NCI-H345 treated with DMSO at 0.1 percent for 48 hours (cell line): Measurements from ENCODE around the gene EFCAB12.
"Not testable (repeated sequence)": the region's sequence is repeated elsewhere in the genome, so short reads cannot be mapped to it uniquely, and the experiment has no call there.

Source experiments
- DNase-seq: peaks from one replicate; lab custom pipeline; 2025; ENCODE audit not compliant: unreplicated experiment; lab: John Stamatoyannopoulos, UW

EFCAB12 gene

DNA sequence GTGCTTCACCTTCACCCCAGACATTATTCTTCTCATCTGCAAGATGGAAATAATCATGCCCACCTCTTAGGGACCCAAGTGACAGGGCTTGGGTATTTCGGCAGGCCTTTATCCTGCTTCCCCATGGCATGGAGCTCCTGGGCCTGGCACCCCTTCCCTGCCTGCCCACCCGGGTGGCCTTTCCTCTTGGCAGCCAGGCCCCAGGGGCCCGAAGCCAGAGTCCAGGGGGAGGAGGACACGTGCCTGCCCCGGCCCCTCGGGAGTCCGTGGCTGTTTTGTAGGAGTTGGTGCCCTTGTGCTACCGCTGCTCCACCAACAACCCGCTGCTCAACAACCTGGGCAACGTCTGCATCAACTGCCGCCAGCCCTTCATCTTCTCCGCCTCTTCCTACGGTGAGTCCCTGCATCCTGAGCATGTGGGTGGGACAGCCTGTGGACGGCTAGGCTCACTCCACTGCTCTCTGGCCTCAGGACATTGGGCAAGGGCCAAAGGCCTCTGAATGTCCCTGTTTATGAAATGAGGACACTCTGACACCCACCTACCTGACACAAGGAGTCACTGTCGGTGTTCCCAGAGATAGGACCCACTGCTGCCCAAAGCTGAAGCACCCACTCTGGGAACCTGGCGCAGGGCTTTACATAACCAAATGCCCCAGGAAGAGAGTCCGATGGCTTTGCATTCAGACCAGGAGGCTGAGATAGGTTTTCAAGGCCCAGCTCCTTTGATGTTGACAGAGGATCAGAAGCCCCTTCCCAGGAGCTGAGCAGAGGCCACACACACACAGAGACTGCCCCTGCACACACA is 34.5 kb downstream of the EFCAB12 start:
- DNase-seq, result not testable (repeated sequence)

DNA sequence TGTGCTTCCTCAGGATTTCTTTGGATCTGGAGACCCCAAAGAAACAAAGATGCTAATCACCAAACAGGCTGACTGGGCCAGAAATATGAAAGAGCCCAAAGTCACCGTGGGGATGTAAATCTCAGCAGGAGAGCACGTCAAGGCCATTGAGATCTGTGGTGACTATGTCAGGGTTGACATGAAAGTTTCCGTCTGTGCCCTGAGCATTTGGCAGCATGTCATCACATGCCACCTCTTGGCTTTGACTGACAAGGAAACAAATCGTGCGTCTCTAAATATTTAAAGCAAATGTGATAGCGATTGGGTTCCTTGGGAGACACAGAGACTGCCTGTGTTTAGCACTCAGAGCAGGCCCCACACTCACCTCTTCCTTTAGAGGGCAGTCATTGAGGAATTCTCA is 35.2 kb downstream of the EFCAB12 start:
- no peak for DNase-seq

DNA sequence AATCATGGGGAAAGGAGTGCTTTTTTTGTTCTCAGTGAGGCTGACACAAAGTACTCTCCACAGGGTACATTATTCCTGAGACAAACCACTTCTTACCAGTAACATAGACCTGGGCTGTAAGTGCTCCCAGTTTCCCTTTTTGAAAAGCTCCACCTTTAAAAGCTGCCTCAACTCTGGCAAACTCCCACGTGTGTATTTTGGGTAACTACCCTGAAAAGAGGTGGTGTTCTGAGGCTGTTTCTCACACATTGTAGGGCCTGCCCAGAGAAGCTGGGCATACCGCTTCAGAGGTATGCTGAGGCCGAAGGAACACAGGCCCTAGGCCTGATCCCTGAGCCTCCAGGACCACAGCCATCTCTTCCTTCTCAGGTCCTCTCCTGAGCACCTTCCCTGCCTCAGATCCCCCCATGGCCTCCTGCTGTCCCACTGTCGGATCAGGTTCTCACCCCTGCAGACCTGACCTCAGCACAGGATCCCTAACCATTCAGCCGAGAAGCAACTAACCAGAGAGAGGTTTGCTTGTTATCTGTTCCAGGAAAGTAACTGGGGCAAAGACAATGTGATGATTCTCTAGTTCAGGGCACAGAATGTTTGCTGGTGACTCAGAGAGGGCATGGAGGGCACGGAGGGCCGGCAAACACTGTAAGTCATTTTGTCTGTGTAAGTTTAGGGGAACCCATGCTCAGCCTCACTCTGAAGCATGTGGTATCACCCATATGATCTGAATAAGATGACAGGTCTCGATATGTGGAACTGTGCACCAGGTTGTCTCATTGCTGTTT is 36.1 kb downstream of the EFCAB12 start:
- DNase-seq, result not testable (repeated sequence)

DNA sequence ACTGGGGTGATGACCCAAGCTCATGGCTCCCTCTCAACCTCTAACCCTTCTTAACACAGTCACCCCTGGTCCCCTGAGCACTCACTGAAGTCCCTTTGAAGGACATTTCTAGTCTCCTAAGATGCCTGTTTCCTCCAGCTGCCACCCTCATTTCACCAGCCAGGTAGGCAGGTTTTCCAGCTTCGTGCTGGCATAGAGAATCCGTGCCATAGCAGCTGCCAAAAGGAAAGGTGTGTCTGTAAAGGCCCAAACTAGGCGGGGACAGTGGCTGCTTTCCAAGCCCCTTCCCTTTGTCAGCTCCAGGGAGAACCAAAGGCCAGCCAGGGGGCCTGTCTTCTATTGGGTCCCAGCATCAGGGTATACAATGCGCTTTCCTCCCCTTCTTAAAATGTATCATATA is 36.9 kb downstream of the EFCAB12 start:
- not testable (repeated sequence) for DNase-seq

DNA sequence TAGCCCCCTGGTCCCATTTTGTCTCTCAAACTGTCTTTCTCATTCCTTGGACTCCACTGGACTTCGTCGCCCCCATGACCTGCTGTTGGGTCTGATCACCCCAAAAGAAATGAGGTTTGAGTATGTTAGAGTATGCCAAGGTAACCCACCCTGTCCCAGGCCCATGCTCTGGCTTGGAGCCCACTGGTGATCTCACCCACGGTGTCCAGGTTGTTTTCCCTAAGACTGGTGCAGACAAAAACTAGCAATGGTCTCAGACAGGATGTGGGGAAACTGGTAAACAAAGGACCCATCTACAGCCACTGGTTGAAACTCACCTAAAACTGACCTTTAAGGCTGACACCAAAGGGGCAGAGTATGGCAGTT is 38.9 kb downstream of the EFCAB12 start:
- no peak for DNase-seq

DNA sequence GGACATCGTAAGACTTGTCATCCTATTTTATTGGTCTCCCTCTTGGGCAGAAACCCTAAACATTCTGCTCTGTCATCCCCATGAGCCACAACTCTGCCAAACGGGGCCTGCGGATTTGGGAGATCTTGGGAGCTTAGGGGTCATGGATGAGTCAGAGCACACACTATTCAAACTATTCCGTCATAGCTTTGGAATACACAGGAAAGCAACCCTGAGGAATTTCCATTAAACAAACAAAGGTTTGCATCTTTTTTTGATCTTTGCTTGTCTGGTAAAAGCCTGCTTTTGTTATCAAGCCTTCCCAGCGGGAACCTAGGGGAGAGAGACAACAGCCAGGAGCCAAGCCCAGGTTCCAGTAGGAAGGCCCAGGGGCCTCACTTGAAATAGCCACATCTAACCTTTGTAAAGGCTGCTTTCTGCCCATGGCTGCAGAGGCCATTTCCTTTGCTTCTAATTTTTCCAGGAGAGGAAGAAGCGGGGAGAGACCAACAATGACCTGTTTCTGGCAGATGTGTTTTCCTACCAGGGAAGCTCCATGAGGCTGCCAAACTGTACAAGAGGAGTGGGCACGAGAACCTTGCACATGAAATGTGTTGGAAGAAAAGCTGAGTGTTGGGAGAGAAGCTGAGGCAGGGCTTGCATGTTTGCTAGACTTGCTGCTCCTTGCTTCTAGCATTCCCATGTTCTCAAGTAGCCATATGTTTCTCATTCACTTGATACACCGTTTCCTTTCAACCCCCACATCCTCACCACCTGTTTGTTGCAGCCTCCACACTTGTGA is 39.5 kb downstream of the EFCAB12 start:
- not testable (repeated sequence) for DNase-seq

DNA sequence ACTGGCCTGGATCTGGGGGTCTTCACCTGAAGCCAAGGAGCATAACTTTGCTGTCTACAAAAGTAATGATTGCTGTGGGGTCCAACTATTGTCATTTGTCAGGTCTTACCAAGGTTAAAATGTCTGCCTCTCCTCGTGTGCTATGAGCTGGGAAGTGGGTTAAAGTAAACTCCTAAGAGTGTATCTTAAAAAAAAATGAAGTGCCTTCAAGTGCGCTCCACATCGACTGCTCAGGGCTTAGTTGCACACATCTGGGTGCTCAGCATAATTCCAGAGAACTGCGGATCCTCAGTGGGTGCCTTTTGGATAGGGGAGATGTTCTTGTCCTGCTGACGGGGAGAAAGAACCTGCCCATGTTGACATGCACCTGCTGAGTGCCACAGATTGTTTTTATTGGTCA is 40.9 kb downstream of the EFCAB12 start:
- DNase-seq, result no peak

DNA sequence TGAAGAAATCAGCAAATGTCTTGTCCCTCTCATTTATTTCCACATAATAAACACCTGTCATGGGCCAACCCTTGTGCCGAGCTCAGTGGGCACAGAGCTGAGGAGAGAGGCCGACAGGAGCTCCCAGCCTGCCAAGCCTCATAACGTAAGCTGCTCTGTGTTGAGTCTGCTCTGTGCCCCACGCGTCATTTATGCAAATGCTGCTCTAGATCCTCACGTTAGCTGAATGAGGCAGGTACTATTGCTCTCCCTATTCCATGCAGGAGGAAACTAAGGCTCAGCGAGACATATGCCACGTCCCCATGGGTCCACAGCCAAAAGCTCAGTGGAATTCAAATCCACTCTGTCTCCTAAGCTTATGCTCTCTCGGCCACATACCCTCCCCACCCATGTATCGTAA is 41.5 kb downstream of the EFCAB12 start:
- no peak for DNase-seq

DNA sequence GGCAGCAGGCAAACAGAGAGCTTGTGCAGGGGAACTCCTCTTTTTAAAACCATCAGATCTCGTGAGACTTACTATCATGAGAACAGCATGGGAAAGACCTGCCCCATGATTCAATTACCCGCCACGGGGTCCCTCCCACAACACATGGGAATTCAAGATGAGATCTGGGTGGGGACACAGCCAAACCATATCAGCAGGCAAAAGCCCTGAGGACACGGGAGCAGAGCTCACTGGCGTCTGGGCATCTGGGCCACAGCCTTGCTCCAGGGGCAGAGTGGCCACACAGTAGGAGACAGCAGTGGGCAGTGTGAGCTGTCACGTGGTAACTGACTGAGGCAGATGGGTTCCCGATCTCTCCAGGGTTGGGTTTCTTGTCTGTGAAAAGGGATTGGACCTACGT is 42.9 kb downstream of the EFCAB12 start:
- not testable (repeated sequence) for DNase-seq

DNA sequence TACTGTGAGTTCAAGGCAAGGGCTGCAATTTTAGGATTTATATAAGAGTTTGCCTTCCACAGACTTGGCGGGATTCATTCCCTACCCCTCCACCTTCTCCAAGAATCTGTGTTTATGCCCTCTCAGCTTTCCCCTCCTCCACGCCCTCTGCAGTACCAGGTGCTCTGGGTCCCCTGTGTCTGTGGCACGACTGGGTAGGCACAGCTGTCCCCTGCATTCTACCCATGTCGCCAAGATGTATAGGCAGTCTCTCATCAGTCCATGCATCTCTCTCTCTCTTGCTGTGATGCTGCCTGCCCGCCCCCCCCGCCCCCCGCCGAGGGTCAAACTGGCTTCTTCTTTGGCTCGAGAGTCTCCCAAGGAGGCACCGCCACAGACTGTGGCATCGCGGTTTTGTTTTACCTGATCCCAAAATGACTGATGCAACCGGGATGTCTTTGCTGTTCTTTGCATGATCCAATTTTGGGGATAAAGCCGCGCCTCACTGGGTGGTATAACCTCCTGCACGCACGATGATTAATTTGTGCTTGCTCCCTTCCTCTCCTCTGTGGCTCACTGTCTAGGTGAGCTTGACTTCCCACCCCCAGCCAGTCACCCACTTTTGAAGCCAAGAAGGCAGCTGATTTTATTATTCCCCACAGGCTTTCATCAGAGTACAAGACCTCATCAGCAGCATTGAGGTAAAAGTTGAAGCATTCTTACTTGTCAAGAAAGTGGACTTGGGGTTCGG is 43.7 kb downstream of the EFCAB12 start:
- DNase-seq, result no peak

DNA sequence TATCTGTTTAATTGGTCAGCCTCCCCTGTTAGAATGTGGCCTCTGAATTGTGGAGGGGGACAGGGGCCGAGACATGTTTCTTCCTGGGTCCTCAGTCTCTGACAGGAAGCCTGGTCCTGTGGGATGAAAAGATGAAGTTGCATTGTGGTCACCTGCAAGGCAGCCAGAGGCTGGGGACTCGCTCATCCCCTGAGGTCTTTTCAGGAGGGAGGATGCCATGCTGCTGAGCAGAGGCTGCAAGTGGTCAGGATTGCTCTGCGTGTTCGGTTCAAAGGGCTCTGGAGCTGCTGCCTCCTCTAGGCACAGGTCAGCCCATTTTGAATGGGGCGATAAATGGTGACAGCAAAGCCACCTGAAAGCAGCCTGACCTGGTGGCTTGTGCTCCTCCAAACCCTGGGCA is 44.3 kb downstream of the EFCAB12 start:
- not testable (repeated sequence) for DNase-seq

DNA sequence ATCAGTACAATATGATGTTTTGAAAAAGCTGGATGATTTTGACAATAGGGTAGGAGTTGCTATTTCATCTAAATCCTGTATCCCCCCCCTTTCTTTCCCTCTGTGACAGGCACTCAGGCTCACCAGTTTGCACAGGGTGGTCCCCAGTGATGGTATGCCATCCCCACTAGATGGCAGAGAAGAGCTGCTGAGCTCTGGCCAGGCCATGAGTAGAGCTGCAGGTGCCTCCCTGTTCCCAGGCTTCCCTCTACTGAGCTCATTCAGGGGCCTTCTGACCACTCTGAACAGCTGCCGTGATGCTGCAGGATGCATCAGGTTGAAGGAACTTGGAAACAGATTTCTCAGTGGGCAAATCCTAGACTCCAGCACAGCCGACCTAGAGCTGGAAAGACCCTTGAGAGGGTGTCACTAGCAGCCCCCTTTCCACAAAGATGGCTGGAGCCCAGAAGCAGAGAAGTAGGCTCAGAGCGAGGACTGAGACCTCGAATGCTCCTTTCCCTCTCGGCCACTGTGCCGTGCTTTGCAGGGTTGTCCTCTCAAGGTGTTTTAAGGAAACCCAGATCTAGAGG is 45.1 kb downstream of the EFCAB12 start:
- DNase-seq, result peak; percentile 4

DNA sequence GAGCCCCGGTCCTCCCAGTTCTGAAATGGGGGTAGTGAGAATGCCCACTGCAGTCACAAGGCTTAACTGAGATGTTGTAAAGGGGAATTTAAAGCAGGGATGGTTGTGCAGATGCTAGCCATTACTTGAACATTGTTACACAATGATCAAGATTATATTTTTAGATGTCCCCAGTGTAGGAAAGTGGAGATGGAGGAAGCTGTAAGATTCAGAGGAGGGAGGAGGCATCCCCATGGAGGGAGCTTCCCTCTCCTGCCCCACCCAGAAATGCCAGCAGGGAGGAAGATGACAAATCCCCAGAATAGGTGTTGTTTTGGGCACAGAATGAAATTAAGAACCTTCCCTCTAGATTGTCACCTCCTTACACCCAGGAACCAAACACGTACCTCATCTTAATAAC is 46.1 kb downstream of the EFCAB12 start:
- no peak for DNase-seq

DNA sequence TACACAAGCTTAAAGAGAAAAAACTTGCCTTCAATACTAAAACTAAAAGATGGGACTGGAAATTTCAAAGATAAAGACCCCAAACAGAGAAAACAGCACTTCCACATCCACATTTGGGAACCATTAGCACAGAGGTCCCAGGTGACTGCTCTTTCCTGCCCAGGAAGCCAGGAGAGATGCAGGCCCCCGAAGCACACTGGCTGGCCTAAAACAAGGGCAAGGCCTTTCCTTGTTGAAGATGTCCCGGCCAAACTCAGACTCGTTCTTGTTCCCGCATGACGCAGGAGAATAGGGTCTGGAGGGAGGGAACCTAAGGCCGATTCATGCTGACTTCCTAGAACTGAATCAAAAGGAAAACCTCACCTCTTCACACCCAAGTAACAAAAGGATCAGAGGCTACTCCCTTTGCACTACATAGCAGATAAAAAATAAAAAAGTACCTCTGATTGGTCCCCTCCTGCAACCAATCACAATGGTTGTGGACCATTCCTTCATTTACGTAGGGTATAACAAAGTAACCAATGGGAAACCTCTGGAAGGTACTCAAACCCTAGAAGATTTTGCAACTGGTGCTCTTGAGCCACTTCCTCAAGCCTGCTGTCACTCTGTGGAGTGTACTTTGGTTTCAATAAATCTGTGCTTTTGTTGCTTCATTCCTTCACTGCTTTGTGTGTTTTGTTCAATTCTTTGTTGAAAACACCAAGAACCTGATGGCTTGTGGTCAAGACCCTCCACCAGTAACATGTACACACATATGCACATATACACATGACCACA is 48.7 kb downstream of the EFCAB12 start:
- no peak for DNase-seq

DNA sequence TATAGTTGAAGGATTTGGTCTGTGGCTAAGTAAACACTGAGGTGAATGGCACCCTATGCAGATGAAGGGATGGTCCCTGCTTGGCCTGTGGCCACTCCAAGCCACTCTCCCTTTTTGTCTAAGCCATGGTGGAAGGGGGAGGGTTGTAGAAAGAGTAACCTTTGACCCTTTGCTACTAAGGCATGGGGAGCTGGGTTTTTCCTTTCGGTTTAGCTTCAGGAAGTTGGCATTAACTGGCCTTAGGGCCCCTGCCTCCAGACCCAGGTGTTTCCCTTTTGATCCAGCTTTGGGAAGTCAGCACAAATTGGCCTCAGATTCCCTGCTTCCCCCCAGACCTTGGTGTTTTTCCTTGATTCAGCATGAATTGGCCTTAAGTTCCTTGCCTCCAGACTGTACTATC is 49.5 kb downstream of the EFCAB12 start:
- no peak for DNase-seq

DNA sequence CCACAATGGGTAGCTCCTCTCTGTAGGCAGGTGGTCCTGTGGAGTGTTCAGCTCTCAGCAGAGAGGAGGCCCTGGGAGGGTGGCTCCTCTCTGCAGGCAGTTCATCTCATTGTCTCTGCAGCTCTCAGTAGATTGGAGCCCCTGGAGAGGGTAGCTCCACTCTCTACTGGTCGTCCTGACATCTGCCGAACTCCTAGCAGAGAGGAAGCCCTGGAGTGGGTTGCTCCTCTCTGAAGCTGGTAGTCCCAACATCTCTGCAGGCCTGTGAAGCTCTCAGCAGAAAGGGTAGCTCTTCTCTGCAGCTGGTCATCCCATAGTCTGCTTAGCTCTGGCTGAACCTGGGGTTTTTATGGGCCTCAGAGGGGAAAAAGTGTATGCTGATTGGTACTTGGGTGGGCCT is 50.8 kb downstream of the EFCAB12 start:
- no peak for DNase-seq

DNA sequence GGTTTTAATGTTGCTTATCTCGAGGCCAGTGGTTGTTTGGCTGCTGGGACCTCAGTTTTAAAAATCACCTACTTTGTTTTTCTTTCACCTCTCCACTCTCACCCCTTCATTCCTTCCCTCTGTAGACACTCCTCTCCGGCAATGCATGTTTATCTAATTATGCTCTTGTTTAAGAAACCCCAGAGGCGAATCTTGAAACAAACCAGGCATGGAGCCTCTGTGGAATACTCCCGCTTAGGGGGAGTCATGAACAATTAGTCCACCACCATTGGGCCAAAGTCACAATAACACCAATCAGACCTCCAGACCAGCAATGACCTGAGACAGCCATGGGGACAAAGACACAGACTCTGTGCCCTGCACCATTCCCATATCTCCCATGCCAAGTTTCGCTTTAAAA is 53.3 kb downstream of the EFCAB12 start:
- no peak for DNase-seq

DNA sequence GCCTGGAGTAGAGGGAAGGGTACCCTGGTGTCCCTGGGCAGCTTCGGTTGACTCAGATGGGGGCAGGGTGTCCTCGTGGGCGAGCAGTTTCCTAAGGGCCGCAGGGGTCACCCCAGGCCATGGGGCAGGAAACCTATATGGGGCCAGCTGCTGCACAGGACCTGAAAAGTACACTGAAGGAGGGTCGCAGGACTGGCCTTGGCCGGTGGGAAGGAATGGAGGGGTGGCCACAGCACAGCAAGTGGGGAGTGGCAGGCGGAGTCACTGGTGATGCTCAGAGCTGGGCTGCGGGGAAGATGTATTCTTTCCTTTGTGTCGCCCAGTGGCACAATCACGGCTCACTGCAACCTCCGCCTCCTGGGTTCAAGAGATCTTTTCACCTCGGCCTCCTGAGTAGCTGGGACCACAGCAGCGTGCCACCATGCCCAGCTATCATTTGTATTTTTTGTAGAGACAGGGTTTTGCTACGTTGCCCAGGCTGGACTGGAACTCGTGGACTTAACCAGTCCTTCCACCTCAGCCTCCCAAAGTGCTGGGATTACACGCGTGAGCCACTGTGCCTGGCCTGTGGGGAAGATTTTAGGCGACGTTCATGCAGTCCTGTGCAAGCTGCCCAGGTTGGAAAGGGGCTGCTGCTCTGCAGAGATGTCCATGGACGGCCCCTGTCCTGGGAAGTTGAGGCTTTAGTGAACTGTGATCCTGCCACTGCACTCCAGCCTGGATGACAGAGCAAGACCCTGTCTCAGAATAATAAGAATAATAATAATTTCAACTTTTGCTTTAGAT is 57.2 kb downstream of the EFCAB12 start:
- no peak for DNase-seq
